ENCODE measurements around the gene SSH2. TPM values are rescaled to one million over a fixed set of nuclear protein-coding genes. Genes with fewer than 3 reads are reported as not detected.

SSH2 gene
- total and polyA plus RNA-seq, 7 donors = 18.3 to 35.1 (median 26.5) TPM

GRCh38 chr17:29707212-29707571, 222.8 kb downstream of the SSH2 start:
- H3K4me1 ChIP-seq = peaks cover 0 to 23% (median 10%) of the 10 kb centered on the region in 4 donors
- peak overlapping the region in 3 of 4 donors; percentile 36 to 51 (median 36) for H3K27ac ChIP-seq
- TF ChIP-seq CTCF (IDR thresholded peaks at IDR 0.05) = no peak
- TF ChIP-seq POLR2AphosphoS5 (IDR thresholded peaks at IDR 0.05) = no peak
- TF ChIP-seq POLR2A (IDR thresholded peaks at IDR 0.05) = no peak
- TF ChIP-seq EP300 (IDR thresholded peaks at IDR 0.05) = no peak
- no peaks in the 10 kb centered on the region for H3K9me3 ChIP-seq
- no peak for DNase-seq
- no peaks in the 10 kb centered on the region for H3K27me3 ChIP-seq
- no peak overlapping the region for H3K4me3 ChIP-seq
- intact Hi-C loops (cut with DNase I) = no loop called here
- peaks cover 0 to 7% (median 0%) of the 10 kb centered on the region in 4 donors for H3K36me3 ChIP-seq

GRCh38 chr17:29706045-29706431, 224.0 kb downstream of the SSH2 start:
- H3K9me3 ChIP-seq = no peaks in the 10 kb centered on the region
- peaks cover 0 to 16% (median 0%) of the 10 kb centered on the region in 4 donors for H3K36me3 ChIP-seq
- no peak for TF ChIP-seq POLR2AphosphoS5 (IDR thresholded peaks at IDR 0.05)
- TF ChIP-seq POLR2A (IDR thresholded peaks at IDR 0.05) = no peak
- TF ChIP-seq EP300 (IDR thresholded peaks at IDR 0.05) = no peak
- TF ChIP-seq CTCF (IDR thresholded peaks at IDR 0.05) = no peak
- H3K4me3 ChIP-seq = no peak overlapping the region
- DNase-seq = no peak
- intact Hi-C loops (cut with DNase I) = no loop called here
- H3K4me1 ChIP-seq = peaks cover 0 to 18% (median 9%) of the 10 kb centered on the region in 4 donors
- H3K27me3 ChIP-seq = no peaks in the 10 kb centered on the region
- peak overlapping the region in 3 of 4 donors; percentile 21 to 51 (median 30) for H3K27ac ChIP-seq

- H3K4me1 ChIP-seq = peaks cover 0 to 14% (median 6%) of the 10 kb centered on the region in 4 donors
- peaks cover 0 to 16% (median 0%) of the 10 kb centered on the region in 4 donors for H3K36me3 ChIP-seq
- no peaks in the 10 kb centered on the region for H3K9me3 ChIP-seq
- intact Hi-C loops (cut with DNase I) = no loop called here
- peak overlapping the region in 3 of 4 donors; percentile 21 to 51 (median 30) for H3K27ac ChIP-seq
- no peak overlapping the region for H3K4me3 ChIP-seq
- DNase-seq = no peak
- 52 to 76% methylated on average over 3 of the region's 3 CpGs for WGBS, 2 donors
- no peaks in the 10 kb centered on the region for H3K27me3 ChIP-seq
- TF ChIP-seq POLR2A (IDR thresholded peaks at IDR 0.05) (no peak), CTCF (IDR thresholded peaks at IDR 0.05) (no peak), POLR2AphosphoS5 (IDR thresholded peaks at IDR 0.05) (no peak), EP300 (IDR thresholded peaks at IDR 0.05) (no peak)
Measured at GRCh38 chr17:29705386-29705785, 224.6 kb downstream of the SSH2 start.

GRCh38 chr17:29699283-29699682, 230.7 kb downstream of the SSH2 start:
- intact Hi-C loops (cut with DNase I) = no loop called here
- 65 to 66% methylated on average over 2 of the region's 2 CpGs for WGBS, 2 donors
- no peaks in the 10 kb centered on the region for H3K9me3 ChIP-seq
- H3K4me3 ChIP-seq = no peak overlapping the region
- peak overlapping the region; percentile 0 to 57 (median 38) for H3K27ac ChIP-seq
- peaks cover 0 to 25% (median 0%) of the 10 kb centered on the region in 4 donors for H3K36me3 ChIP-seq
- peaks cover 0 to 20% (median 16%) of the 10 kb centered on the region in 4 donors for H3K4me1 ChIP-seq
- TF ChIP-seq POLR2AphosphoS5 (IDR thresholded peaks at IDR 0.05) = peak in 2 of 4 donors; percentile 27 to 48
- no peak for TF ChIP-seq EP300 (IDR thresholded peaks at IDR 0.05)
- TF ChIP-seq POLR2A (IDR thresholded peaks at IDR 0.05) = no peak
- no peak for TF ChIP-seq CTCF (IDR thresholded peaks at IDR 0.05)
- DNase-seq = no peak
- no peaks in the 10 kb centered on the region for H3K27me3 ChIP-seq

GRCh38 chr17:29698837-29699236, 231.2 kb downstream of the SSH2 start:
- Histone ChIP-seq H3K27ac (peak overlapping the region; percentile 0 to 57 (median 38)), H3K4me1 (peaks cover 0 to 20% (median 16%) of the 10 kb centered on the region in 4 donors), H3K4me3 (no peak overlapping the region), H3K27me3 (no peaks in the 10 kb centered on the region), H3K36me3 (peaks cover 0 to 29% (median 0%) of the 10 kb centered on the region in 4 donors), H3K9me3 (no peaks in the 10 kb centered on the region)
- DNase-seq = no peak
- TF ChIP-seq CTCF (IDR thresholded peaks at IDR 0.05) (no peak), EP300 (IDR thresholded peaks at IDR 0.05) (no peak), POLR2A (IDR thresholded peaks at IDR 0.05) (no peak), POLR2AphosphoS5 (IDR thresholded peaks at IDR 0.05) (no peak)
- WGBS, 2 donors = 78 to 85% methylated on average over 1 of the region's 1 CpG
- intact Hi-C loops (cut with DNase I) = no loop called here
